GM12873 (cell line): ENCODE measurements around the gene MSH6.

Experiments used
- TF ChIP-seq, protein P1 (sequence below): IDR thresholded peaks from 2 replicates; pipeline ENCODE4 v1.5.1; 2012; ENCODE audit warnings: low read depth, mild to moderate bottlenecking, moderate library complexity, low read length, control low read depth; ENCODE audit not compliant: insufficient read depth; ENCODE audit errors: missing control alignments

MSH6 gene

DNA sequence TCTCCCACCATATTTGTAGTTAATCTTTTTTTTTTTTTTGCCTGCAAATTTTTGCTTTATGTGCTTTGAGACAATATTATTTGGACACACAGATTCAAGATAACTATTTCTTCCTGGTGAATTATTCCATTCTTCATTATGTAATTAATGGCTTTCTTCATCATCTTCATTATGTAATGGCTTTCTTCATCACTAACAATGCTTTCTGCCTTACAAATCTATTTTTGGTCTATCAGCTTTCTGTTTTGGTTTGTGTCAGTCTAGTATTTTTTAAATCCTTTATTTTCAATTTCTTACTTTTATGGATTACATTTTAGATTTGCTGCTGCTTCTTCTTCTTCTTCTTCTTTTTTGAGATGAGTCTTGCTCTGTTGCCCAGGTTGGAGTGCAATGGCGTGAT, 60.5 kb downstream of the MSH6 start:
- TF ChIP-seq, protein P1, sequence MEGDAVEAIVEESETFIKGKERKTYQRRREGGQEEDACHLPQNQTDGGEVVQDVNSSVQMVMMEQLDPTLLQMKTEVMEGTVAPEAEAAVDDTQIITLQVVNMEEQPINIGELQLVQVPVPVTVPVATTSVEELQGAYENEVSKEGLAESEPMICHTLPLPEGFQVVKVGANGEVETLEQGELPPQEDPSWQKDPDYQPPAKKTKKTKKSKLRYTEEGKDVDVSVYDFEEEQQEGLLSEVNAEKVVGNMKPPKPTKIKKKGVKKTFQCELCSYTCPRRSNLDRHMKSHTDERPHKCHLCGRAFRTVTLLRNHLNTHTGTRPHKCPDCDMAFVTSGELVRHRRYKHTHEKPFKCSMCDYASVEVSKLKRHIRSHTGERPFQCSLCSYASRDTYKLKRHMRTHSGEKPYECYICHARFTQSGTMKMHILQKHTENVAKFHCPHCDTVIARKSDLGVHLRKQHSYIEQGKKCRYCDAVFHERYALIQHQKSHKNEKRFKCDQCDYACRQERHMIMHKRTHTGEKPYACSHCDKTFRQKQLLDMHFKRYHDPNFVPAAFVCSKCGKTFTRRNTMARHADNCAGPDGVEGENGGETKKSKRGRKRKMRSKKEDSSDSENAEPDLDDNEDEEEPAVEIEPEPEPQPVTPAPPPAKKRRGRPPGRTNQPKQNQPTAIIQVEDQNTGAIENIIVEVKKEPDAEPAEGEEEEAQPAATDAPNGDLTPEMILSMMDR, result no peak

DNA sequence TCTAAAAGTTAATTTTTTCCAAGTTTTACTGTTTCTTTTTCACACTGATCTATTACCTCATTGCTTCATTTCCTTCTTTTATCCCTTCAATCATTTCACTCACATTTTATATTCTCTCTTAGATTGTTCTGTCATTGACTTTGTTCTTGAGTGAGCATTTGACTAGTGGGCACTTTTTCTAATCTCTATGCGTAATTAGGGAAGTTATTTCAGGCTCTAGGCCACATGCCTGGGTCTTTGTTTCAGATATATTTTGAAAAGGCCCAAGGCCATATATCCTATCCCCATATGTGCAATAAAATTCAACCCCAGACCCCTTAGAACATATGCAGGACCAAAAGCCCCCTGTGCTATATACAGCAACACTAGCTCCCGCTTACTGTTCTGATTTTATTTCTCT, 61.2 kb downstream of the MSH6 start:
- TF ChIP-seq, protein P1, result no peak

DNA sequence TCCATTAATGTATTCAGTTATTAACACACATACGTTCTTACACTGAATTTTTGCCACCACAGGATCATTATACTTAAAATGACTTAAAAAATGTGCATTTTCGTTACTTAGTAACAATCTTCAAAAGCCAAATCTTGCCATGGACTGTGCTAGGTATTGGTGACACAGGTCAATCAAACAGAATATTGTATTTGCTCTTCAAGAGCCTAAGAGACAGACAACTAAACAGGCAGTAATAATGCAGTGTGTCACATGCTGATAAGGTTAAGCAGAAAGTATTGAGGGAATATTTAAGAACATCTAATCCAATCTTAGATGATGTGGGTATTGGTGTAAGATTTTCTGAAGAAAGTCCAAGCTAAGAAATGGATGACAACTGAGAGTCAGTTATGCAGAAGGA, 66.4 kb downstream of the MSH6 start:
- TF ChIP-seq, protein P1, result no peak

DNA sequence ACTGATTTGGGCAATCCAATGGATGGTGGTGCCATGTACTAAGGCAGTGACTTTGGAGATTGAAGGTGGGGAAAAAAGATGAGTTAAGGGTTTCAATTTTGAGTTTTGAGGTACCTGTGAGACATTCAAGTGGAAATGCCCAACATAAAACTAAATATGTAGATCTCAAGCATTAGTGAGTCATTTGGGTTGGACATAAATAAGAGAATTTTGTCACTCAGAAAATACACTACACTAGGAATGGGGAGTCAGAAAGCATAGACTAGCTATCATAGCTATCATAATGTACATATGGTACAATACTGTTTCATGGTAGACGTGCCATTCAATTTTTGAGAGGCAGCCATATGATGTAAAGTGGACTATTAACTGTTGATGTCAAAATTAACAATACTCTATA, 67.3 kb downstream of the MSH6 start:
- TF ChIP-seq, protein P1, result no peak
